ENCODE measurements around the gene GALNT3. TPM values are rescaled to one million over a fixed set of nuclear protein-coding genes. Genes with fewer than 3 reads are reported as not detected.

The GALNT3 gene
- total RNA-seq, 1 experiment from 2014 or later, result 79.8 TPM

- Mint-ChIP-seq H3K4me3 (ENCODE audit: low read depth, unreplicated experiment) (no peak overlapping the region), H3K27me3 (ENCODE audit: unreplicated experiment) (no peaks in the 10 kb centered on the region), H3K9me3 (ENCODE audit: low read depth, unreplicated experiment) (no peaks in the 10 kb centered on the region), H3K36me3 (ENCODE audit: insufficient read depth, unreplicated experiment) (peaks cover 14% of the 10 kb centered on the region), H3K27ac (ENCODE audit: unreplicated experiment) (no peak overlapping the region), H3K4me1 (ENCODE audit: low read depth, unreplicated experiment) (no peaks in the 10 kb centered on the region)
- no peak for DNase-seq
- intact Hi-C loops (cut with micrococcal nuclease; ENCODE audit: unreplicated experiment), result no loop called here
- CTCF ChIA-PET, result no interaction called here
- TF ChIP-seq, protein P1, sequence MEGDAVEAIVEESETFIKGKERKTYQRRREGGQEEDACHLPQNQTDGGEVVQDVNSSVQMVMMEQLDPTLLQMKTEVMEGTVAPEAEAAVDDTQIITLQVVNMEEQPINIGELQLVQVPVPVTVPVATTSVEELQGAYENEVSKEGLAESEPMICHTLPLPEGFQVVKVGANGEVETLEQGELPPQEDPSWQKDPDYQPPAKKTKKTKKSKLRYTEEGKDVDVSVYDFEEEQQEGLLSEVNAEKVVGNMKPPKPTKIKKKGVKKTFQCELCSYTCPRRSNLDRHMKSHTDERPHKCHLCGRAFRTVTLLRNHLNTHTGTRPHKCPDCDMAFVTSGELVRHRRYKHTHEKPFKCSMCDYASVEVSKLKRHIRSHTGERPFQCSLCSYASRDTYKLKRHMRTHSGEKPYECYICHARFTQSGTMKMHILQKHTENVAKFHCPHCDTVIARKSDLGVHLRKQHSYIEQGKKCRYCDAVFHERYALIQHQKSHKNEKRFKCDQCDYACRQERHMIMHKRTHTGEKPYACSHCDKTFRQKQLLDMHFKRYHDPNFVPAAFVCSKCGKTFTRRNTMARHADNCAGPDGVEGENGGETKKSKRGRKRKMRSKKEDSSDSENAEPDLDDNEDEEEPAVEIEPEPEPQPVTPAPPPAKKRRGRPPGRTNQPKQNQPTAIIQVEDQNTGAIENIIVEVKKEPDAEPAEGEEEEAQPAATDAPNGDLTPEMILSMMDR (IDR thresholded peaks at IDR 0.05; ENCODE audit: unreplicated experiment), result no peak
- BruUV-seq (replicated peaks), result no TSS peak
These were observed 48.1 kb downstream of the GALNT3 start for GRCh38 chr2:165745916-165746315.

GRCh38 chr2:165743442-165743841 lies 50.6 kb downstream of the GALNT3 start:
- intact Hi-C loops (cut with micrococcal nuclease; ENCODE audit: unreplicated experiment), result no loop called here
- BruUV-seq (replicated peaks), result no TSS peak
- CTCF ChIA-PET, result no interaction called here
- peaks cover 3% of the 10 kb centered on the region for H3K9me3 Mint-ChIP-seq (ENCODE audit: low read depth, unreplicated experiment)
- H3K36me3 Mint-ChIP-seq (ENCODE audit: insufficient read depth, unreplicated experiment), result peaks cover 16% of the 10 kb centered on the region
- H3K4me3 Mint-ChIP-seq (ENCODE audit: low read depth, unreplicated experiment), result no peak overlapping the region
- H3K27me3 Mint-ChIP-seq (ENCODE audit: unreplicated experiment), result no peaks in the 10 kb centered on the region
- DNase-seq, result no peak
- H3K27ac Mint-ChIP-seq (ENCODE audit: unreplicated experiment), result no peak overlapping the region
- H3K4me1 Mint-ChIP-seq (ENCODE audit: low read depth, unreplicated experiment), result no peaks in the 10 kb centered on the region
- TF ChIP-seq, protein P1 (IDR thresholded peaks at IDR 0.05; ENCODE audit: unreplicated experiment), result no peak

GRCh38 chr2:165725421-165725820 lies 68.6 kb downstream of the GALNT3 start:
- CTCF ChIA-PET, result no interaction called here
- TF ChIP-seq, protein P1 (IDR thresholded peaks at IDR 0.05; ENCODE audit: unreplicated experiment), result no peak
- peaks cover 8% of the 10 kb centered on the region for H3K4me1 Mint-ChIP-seq (ENCODE audit: low read depth, unreplicated experiment)
- no TSS peak for BruUV-seq (replicated peaks)
- H3K4me3 Mint-ChIP-seq (ENCODE audit: low read depth, unreplicated experiment), result no peak overlapping the region
- intact Hi-C loops (cut with micrococcal nuclease; ENCODE audit: unreplicated experiment), result no loop called here
- DNase-seq, result no peak
- H3K9me3 Mint-ChIP-seq (ENCODE audit: low read depth, unreplicated experiment), result peaks cover 4% of the 10 kb centered on the region
- no peak overlapping the region for H3K27ac Mint-ChIP-seq (ENCODE audit: unreplicated experiment)
- no peaks in the 10 kb centered on the region for H3K36me3 Mint-ChIP-seq (ENCODE audit: insufficient read depth, unreplicated experiment)
- no peaks in the 10 kb centered on the region for H3K27me3 Mint-ChIP-seq (ENCODE audit: unreplicated experiment)

DNA sequence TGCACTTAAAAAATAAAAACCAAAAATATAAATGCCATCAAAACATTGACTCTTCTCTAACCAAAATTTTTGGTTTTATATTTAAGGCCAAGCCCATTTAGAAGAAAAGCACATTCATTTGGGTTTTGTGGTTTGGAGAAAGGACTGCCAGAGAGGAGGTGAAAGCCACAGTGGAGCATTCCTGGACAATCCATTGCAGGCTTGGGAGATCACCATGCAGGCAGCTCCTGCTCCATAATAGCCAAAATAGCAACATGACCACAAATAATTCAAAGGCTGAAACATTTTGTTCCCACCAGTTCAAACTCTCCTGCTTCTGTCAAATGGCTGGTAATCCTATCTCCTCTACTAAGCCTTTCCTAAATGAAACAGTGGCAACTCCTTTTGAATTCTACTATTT lies 73.5 kb downstream of the GALNT3 start:
- intact Hi-C loops (cut with micrococcal nuclease; ENCODE audit: unreplicated experiment), result no loop called here
- no peak overlapping the region for H3K4me3 Mint-ChIP-seq (ENCODE audit: low read depth, unreplicated experiment)
- no peak overlapping the region for H3K27ac Mint-ChIP-seq (ENCODE audit: unreplicated experiment)
- no peaks in the 10 kb centered on the region for H3K27me3 Mint-ChIP-seq (ENCODE audit: unreplicated experiment)
- BruUV-seq (replicated peaks), result no TSS peak
- CTCF ChIA-PET, result no interaction called here
- TF ChIP-seq, protein P1 (IDR thresholded peaks at IDR 0.05; ENCODE audit: unreplicated experiment), result no peak
- H3K9me3 Mint-ChIP-seq (ENCODE audit: low read depth, unreplicated experiment), result peaks cover under 1% of the 10 kb centered on the region
- H3K36me3 Mint-ChIP-seq (ENCODE audit: insufficient read depth, unreplicated experiment), result no peaks in the 10 kb centered on the region
- H3K4me1 Mint-ChIP-seq (ENCODE audit: low read depth, unreplicated experiment), result peaks cover 1% of the 10 kb centered on the region
- DNase-seq, result no peak

All from Calu3 (cell line).